NK-92 (cell line): ENCODE data around the gene ZNF469.

ENCODE experiments used
- DNase-seq: peaks from one replicate; lab custom pipeline; 2025; ENCODE audit not compliant: unreplicated experiment; lab: John Stamatoyannopoulos, UW

ZNF469 gene

GRCh38 chr16:88392111-88392510 lies 9.4 kb downstream of the ZNF469 start:
- DNase-seq: no peak

- no peak for DNase-seq
These were observed 9.9 kb downstream of the ZNF469 start for GRCh38 chr16:88392616-88393015.

- DNase-seq: no peak
These were observed 10.3 kb downstream of the ZNF469 start for GRCh38 chr16:88393034-88393433.

GRCh38 chr16:88393571-88393970 lies 10.8 kb downstream of the ZNF469 start:
- DNase-seq: no peak

- no peak for DNase-seq
These were observed 11.7 kb downstream of the ZNF469 start for GRCh38 chr16:88394426-88394825.

GRCh38 chr16:88395669-88396584 lies 13.2 kb downstream of the ZNF469 start:
- DNase-seq: no peak

GRCh38 chr16:88398170-88398873 lies 15.6 kb downstream of the ZNF469 start:
- no peak for DNase-seq

GRCh38 chr16:88398874-88399178 lies 16.1 kb downstream of the ZNF469 start:
- DNase-seq: no peak

- no peak for DNase-seq
These were observed 17.4 kb downstream of the ZNF469 start for GRCh38 chr16:88400186-88400585.

- no peak for DNase-seq
These were observed 19.0 kb downstream of the ZNF469 start for GRCh38 chr16:88401604-88402246.

GRCh38 chr16:88402551-88403240 lies 19.9 kb downstream of the ZNF469 start:
- DNase-seq: no peak

GRCh38 chr16:88403794-88404581 lies 21.2 kb downstream of the ZNF469 start:
- DNase-seq: no peak

GRCh38 chr16:88404769-88405168 lies 22.0 kb downstream of the ZNF469 start:
- no peak for DNase-seq

- no peak for DNase-seq
These were observed 22.7 kb downstream of the ZNF469 start for GRCh38 chr16:88405216-88406060.

GRCh38 chr16:88406096-88407041 lies 23.6 kb downstream of the ZNF469 start:
- DNase-seq: no peak

- no peak for DNase-seq
These were observed 24.3 kb downstream of the ZNF469 start for GRCh38 chr16:88407042-88407420.

- DNase-seq: no peak
These were observed 25.0 kb downstream of the ZNF469 start for GRCh38 chr16:88407807-88408206.

- no peak for DNase-seq
These were observed 25.9 kb downstream of the ZNF469 start for GRCh38 chr16:88408561-88409142.
